GM23248 (cell line): ENCODE data around the gene KIAA2012. TPM values are rescaled to one million over a fixed set of nuclear protein-coding genes. Genes with fewer than 3 reads are reported as not detected.

Experiments used
- DNase-seq: peaks from one replicate; pipeline ENCODE4 v3.0.0-alpha.2; 2015
- H2AFZ ChIP-seq: fragments of 200-600 bp; sonication (generic); 2 replicates; pipeline ENCODE4 v1.6.1; 2016; ENCODE audit warnings: antibody characterized with exemption
- H3F3A ChIP-seq: fragments of 200-600 bp; sonication (generic); 2 replicates; pipeline ENCODE4 v1.6.1; 2016; ENCODE audit warnings: mild to moderate bottlenecking, antibody characterized with exemption, mixed run types; ENCODE audit not compliant: insufficient read depth
- H3K27ac ChIP-seq: fragments of 200-600 bp; sonication (generic); 2 replicates; pipeline ENCODE4 v1.5.1; 2016; ENCODE audit warnings: mild to moderate bottlenecking
- H3K27me3 ChIP-seq: fragments of 200-600 bp; sonication (generic); replicated peaks from 2 replicates; pipeline ENCODE4 v1.6.1; 2016; ENCODE audit warnings: mild to moderate bottlenecking; ENCODE audit not compliant: insufficient read depth
- H3K36me3 ChIP-seq: fragments of 200-600 bp; sonication (generic); 2 replicates; pipeline ENCODE4 v1.6.1; 2016; ENCODE audit warnings: low read depth, mild to moderate bottlenecking
- H3K4me1 ChIP-seq: fragments of 200-600 bp; sonication (generic); 2 replicates; pipeline ENCODE4 v1.6.1; 2016; ENCODE audit warnings: mild to moderate bottlenecking; ENCODE audit not compliant: insufficient read depth
- H3K4me2 ChIP-seq: fragments of 200-600 bp; sonication (generic); one replicate; pipeline ENCODE4 v1.6.1; 2016; ENCODE audit warnings: mild to moderate bottlenecking; ENCODE audit not compliant: unreplicated experiment
- H3K4me3 ChIP-seq: fragments of 200-600 bp; sonication (generic); 2 replicates; pipeline ENCODE4 v1.5.1; 2016; ENCODE audit warnings: mild to moderate bottlenecking
- H3K79me2 ChIP-seq: fragments of 200-600 bp; sonication (generic); 2 replicates; pipeline ENCODE4 v1.6.1; 2016; ENCODE audit warnings: mild to moderate bottlenecking; ENCODE audit not compliant: insufficient read depth
- H3K9ac ChIP-seq: fragments of 200-600 bp; sonication (generic); 2 replicates; pipeline ENCODE4 v1.6.1; 2016; ENCODE audit warnings: mild to moderate bottlenecking
- H3K9me2 ChIP-seq: fragments of 200-600 bp; sonication (generic); 2 replicates; pipeline ENCODE4 v1.6.1; 2016; ENCODE audit warnings: mixed run types, mild to moderate bottlenecking, moderate library complexity; ENCODE audit not compliant: insufficient read depth
- H3K9me3 ChIP-seq: fragments of 200-600 bp; sonication (generic); one replicate; pipeline ENCODE4 v1.6.1; 2017; ENCODE audit warnings: low read depth
- H4K20me1 ChIP-seq: fragments of 200-600 bp; sonication (generic); 2 replicates; pipeline ENCODE4 v1.6.0; 2016; ENCODE audit not compliant: insufficient read depth
- EZH2 ChIP-seq: fragments of 200-600 bp; sonication (generic); IDR thresholded peaks from 2 replicates; pipeline ENCODE4 v1.6.1; 2018; ENCODE audit warnings: antibody characterized with exemption, mild to moderate bottlenecking; ENCODE audit not compliant: insufficient read depth, poor library complexity, severe bottlenecking
- EZH2phosphoT487 ChIP-seq: fragments of 200-600 bp; sonication (generic); IDR thresholded peaks from 2 replicates; pipeline ENCODE4 v1.6.1; 2018; ENCODE audit warnings: antibody characterized with exemption, moderate library complexity, mild to moderate bottlenecking, low read depth; ENCODE audit not compliant: insufficient read depth
- WGBS, 2 experiments: methylation state at CpG; one replicate each; pipeline ENCODE4 v1.1.6; 2015 to 2017; ENCODE audit warnings: low lambda C conversion rate in 2 of 2, low coverage in 1 of 2; ENCODE audit errors: missing lambda C conversion rate in 2 of 2; 5-methylcytosine and 5-hydroxymethylcytosine counted together
- in situ Hi-C: fragments of 300-500 bp; cut with MboI; formaldehyde crosslinking; loops from 2 replicates; pipeline ENCODE4 v1.15.0; 2020
- polyA plus RNA-seq: library from polyadenylated mRNA; unstranded; fragments of >200 nt; fragmentation: Nextera tagmentation; extraction: Ambion mirVana; gene quantifications from 2 replicates; pipeline ENCODE4 v1.2.1, GENCODE V29; 2016
- total RNA-seq: library from RNA; depleted of rRNA; stranded (reverse); fragments of >200 nt; shearing (Covaris generic); gene quantifications from 2 replicates; pipeline ENCODE4 v1.2.3, GENCODE V29; 2014

The KIAA2012 gene
- total and polyA plus RNA-seq, 2 experiments from 2014 or later, result 0.18 TPM; not detected in 1

DNA sequence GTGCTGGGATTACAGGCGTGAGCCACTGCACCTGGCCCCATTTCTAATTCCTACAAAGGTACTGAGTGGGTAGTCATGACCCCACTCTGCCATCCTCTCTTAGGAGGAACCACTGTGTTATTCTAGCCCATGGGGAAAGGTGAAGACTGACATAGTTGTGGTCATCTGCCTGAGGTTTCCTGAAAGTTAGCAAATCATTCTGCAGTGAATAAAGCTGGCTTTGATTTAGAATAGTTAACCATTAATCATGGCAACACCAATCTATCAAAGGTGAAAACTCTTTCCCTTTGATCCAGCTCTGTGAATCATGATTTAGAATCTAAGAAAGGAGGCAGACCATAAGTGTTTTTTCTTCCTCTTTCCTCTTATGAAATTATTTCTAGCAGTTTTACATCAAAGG lies 114.5 kb downstream of the KIAA2012 start:
- no peaks in the 10 kb centered on the region for H4K20me1 ChIP-seq
- no peak overlapping the region for H3K4me2 ChIP-seq
- TF ChIP-seq EZH2 (no peak), EZH2phosphoT487 (no peak)
- H3K36me3 ChIP-seq, result no peaks in the 10 kb centered on the region
- H3K9ac ChIP-seq, result no peak overlapping the region
- DNase-seq, result no peak
- H3K9me3 ChIP-seq, result no peaks in the 10 kb centered on the region
- H3K27ac ChIP-seq, result no peak overlapping the region
- 43 to 86% methylated on average over 1 of the region's 1 CpG for WGBS, 2 experiments
- H3K79me2 ChIP-seq, result no peaks in the 10 kb centered on the region
- no peaks in the 10 kb centered on the region for H3K9me2 ChIP-seq
- H3K4me1 ChIP-seq, result peaks cover 10% of the 10 kb centered on the region
- H3K4me3 ChIP-seq, result no peak overlapping the region
- no peak overlapping the region for H2AFZ ChIP-seq
- peaks cover 10% of the 10 kb centered on the region; the same call in 1 of the 2 replicates for H3F3A ChIP-seq
- in situ Hi-C loops, result loop anchor here (10.0 kb wide), 2 partner anchors 333 to 393 kb away; no protein-coding TSS in a partner anchor
- H3K27me3 ChIP-seq, result no peaks in the 10 kb centered on the region

DNA sequence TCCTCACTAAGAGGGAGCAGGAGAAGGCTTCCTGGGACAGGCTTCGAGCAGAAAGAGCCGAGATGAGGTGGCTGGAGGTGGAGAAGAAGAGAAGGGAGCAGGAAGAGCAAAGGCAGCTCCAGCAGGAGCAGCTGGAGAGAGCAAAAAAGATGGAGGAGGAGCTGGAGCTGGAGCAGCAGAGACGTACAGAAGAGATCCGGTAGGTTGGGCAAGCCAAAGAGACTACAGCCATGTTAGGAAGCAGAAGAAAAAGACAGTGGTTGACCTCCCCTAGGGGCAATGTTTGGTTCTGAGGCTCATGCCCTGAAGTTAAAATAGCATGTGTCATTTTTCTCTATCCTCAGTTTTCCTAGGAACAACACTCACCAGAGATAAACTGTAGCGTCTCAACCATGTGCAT lies 120.2 kb downstream of the KIAA2012 start:
- Histone ChIP-seq H2AFZ (no peak overlapping the region), H3K27me3 (no peaks in the 10 kb centered on the region), H3K9me3 (no peaks in the 10 kb centered on the region), H3K27ac (no peak overlapping the region), H3K36me3 (no peaks in the 10 kb centered on the region), H4K20me1 (no peaks in the 10 kb centered on the region), H3K4me2 (no peak overlapping the region), H3K4me1 (no peaks in the 10 kb centered on the region), H3K9ac (no peak overlapping the region), H3F3A (no peaks in the 10 kb centered on the region), H3K79me2 (no peaks in the 10 kb centered on the region), H3K4me3 (no peak overlapping the region), H3K9me2 (no peaks in the 10 kb centered on the region)
- no peak for DNase-seq
- TF ChIP-seq EZH2phosphoT487 (no peak), EZH2 (no peak)
- in situ Hi-C loops, result no loop called here
- 91 to 92% methylated on average over 5 of the region's 5 CpGs for WGBS, 2 experiments

DNA sequence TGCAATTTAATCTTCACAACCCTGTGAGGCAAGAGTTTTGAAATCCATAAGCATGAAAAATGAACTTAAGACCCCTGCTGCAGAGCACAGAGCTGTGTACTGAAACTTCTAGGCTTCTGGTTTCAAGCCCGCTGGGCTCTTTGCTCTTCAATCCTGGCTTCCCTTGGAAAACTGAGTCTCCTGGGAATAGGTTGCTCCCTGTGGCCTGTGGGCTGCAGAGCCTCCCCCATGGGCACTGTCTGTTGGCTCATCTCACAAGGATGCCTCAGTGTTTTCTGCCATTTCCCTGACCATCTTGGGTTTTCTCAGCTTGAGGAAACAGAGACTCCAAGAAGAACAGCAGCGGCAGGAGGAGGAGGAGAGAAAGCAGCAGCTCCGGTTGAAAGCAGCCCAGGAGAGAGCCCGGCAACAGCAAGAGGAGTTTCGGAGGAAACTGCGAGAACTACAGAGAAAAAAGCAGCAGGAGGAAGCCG lies 120.9 kb downstream of the KIAA2012 start:
- H3F3A ChIP-seq, result no peaks in the 10 kb centered on the region

DNA sequence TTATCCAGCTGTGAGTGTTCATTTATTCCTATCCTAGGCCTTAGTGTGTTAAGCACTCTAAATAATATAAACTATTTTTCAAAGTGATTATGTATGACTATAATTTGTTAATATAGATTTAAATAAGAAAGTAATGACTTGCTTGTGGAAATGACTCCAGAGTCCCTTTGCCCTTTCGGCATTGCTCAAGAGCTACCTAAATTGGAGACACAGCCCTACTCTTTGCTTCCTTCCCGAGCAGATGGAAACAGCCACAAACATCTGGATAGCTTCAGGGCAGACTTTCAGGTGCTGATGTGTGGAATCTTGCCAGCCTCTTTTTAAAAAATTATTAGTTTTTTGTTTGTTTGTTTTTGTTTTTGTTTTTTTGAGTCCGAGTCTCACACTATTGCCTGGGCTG lies 121.4 kb downstream of the KIAA2012 start:
- in situ Hi-C loops, result no loop called here
- 73 to 75% methylated on average over 3 of the region's 3 CpGs for WGBS, 2 experiments
- DNase-seq, result no peak

More for the DNA sequence above, 120.9 kb downstream of the KIAA2012 start:
- Histone ChIP-seq H3K36me3 (no peaks in the 10 kb centered on the region), H3K9me2 (no peaks in the 10 kb centered on the region), H4K20me1 (no peaks in the 10 kb centered on the region), H3K4me1 (no peaks in the 10 kb centered on the region), H3K4me3 (no peak overlapping the region), H3K27ac (no peak overlapping the region), H3K79me2 (no peaks in the 10 kb centered on the region), H3K9me3 (no peaks in the 10 kb centered on the region), H3K4me2 (no peak overlapping the region), H3K27me3 (no peaks in the 10 kb centered on the region), H2AFZ (no peak overlapping the region), H3K9ac (no peak overlapping the region)
- in situ Hi-C loops, result no loop called here
- DNase-seq, result no peak
- TF ChIP-seq EZH2, result no peak
- no peak for TF ChIP-seq EZH2phosphoT487
- 73 to 75% methylated on average over 7 of the region's 7 CpGs for WGBS, 2 experiments

DNA sequence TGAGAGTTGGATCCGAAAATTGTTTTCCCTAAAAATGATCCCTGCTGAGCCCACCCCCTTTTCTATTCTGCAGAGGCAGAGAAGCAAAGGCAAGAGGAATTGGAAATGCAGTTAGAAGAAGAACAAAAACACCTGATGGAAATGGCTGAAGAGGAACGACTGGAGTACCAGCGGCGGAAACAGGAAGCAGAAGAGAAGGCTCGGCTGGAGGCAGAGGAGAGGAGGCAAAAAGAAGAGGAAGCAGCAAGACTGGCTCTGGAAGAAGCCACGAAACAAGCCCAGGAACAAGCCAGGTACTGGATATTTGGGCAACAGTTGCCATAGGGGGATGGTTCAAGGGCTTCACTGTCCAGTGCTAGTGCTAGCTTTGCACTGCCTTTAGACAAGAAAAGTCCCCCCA lies 123.7 kb downstream of the KIAA2012 start:
- Histone ChIP-seq H3K4me3 (no peak overlapping the region), H3F3A (no peaks in the 10 kb centered on the region), H3K4me2 (no peak overlapping the region), H3K4me1 (no peaks in the 10 kb centered on the region), H2AFZ (no peak overlapping the region), H3K9ac (no peak overlapping the region), H3K9me2 (no peaks in the 10 kb centered on the region), H3K27me3 (no peaks in the 10 kb centered on the region), H3K36me3 (no peaks in the 10 kb centered on the region), H3K9me3 (no peaks in the 10 kb centered on the region), H3K79me2 (no peaks in the 10 kb centered on the region), H4K20me1 (no peaks in the 10 kb centered on the region), H3K27ac (no peak overlapping the region)
- DNase-seq, result no peak
- TF ChIP-seq EZH2 (no peak), EZH2phosphoT487 (no peak)
- WGBS, 2 experiments, result 88 to 97% methylated on average over 6 of the region's 6 CpGs
- in situ Hi-C loops, result no loop called here

More for the DNA sequence above, 121.4 kb downstream of the KIAA2012 start:
- Histone ChIP-seq H3K9ac (no peak overlapping the region), H3K9me3 (no peaks in the 10 kb centered on the region), H4K20me1 (no peaks in the 10 kb centered on the region), H3K27me3 (no peaks in the 10 kb centered on the region), H3K36me3 (no peaks in the 10 kb centered on the region), H3K9me2 (no peaks in the 10 kb centered on the region), H3K4me3 (no peak overlapping the region), H3K4me2 (no peak overlapping the region), H3K79me2 (no peaks in the 10 kb centered on the region), H3K4me1 (no peaks in the 10 kb centered on the region), H3F3A (no peaks in the 10 kb centered on the region), H3K27ac (no peak overlapping the region), H2AFZ (no peak overlapping the region)
- TF ChIP-seq EZH2, result no peak
- no peak for TF ChIP-seq EZH2phosphoT487
